HEK293 (cell line): ENCODE data around the gene FLNC.

ENCODE experiments used
- CTCF ChIA-PET: fragments of 350-600 bp; formaldehyde crosslinking; extraction: SDS; loops from one replicate; lab custom pipeline; 2021; ENCODE audit warnings: antibody characterized with exemption; lab: Yijun Ruan, JAX
- POLR2A ChIA-PET: fragments of 300-600 bp; formaldehyde crosslinking; extraction: SDS; loops from one replicate; lab custom pipeline; 2020; ENCODE audit warnings: antibody characterized with exemption, inconsistent platforms; lab: Yijun Ruan, JAX
- H3K27ac ChIP-seq: fragments of 200-500 bp; sonication (Bioruptor generic); 2 replicates; pipeline ENCODE4 v1.5.1; 2014; ENCODE audit warnings: low read depth, low read length, control low read depth, inconsistent platforms; ENCODE audit errors: extremely low read depth
- H3K36me3 ChIP-seq, 2 experiments: fragments of 200-500 bp in 1 of 2; sonication (Bioruptor generic) in 1 of 2; 1 replicate in 1 of 2; 2 replicates in 1 of 2; pipeline ENCODE4 v1.5.1; 2014 to 2017; ENCODE audit warnings: inconsistent platforms in 2 of 2, low read length in 2 of 2; ENCODE audit not compliant: control insufficient read depth in 2 of 2, insufficient read depth in 1 of 2
- H3K4me1 ChIP-seq: fragments of 200-500 bp; sonication (Bioruptor generic); 2 replicates; pipeline ENCODE4 v1.5.1; 2014; ENCODE audit warnings: mild to moderate bottlenecking, low read length, inconsistent platforms; ENCODE audit not compliant: control insufficient read depth, insufficient read depth
- H3K4me3 ChIP-seq: 2 replicates; pipeline ENCODE4 v1.5.1; 2011; ENCODE audit warnings: low read depth, mild to moderate bottlenecking, control low read depth, low read length, moderate library complexity
- H3K9me3 ChIP-seq: fragments of 200-500 bp; sonication (Bioruptor generic); 2 replicates; pipeline ENCODE4 v1.5.1; 2014; ENCODE audit warnings: low read depth, low read length, inconsistent platforms; ENCODE audit not compliant: control insufficient read depth, insufficient read depth
- KLF16 ChIP-seq: fragments of 450-650 bp; formaldehyde crosslinking; IDR thresholded peaks from 2 replicates; pipeline ENCODE4 v1.5.1; 2017; ENCODE audit warnings: missing biosample characterization, missing genetic modification characterization
- KLF9 ChIP-seq: fragments of 450-650 bp; formaldehyde crosslinking; IDR thresholded peaks from 2 replicates; pipeline ENCODE4 v1.5.1; 2016; ENCODE audit warnings: missing biosample characterization, missing genetic modification characterization, low read depth
- MEIS1 ChIP-seq: sonication (generic); formaldehyde crosslinking; IDR thresholded peaks from 2 replicates; pipeline ENCODE4 v1.8.1; 2022; ENCODE audit warnings: missing genetic modification reagents, mild to moderate bottlenecking, borderline replicate concordance
- ZFP41 ChIP-seq: fragments of 450-650 bp; formaldehyde crosslinking; IDR thresholded peaks from 2 replicates; pipeline ENCODE4 v1.5.1; 2016; ENCODE audit warnings: missing biosample characterization, missing genetic modification characterization, borderline replicate concordance
- ZNF175 ChIP-seq: fragments of 450-650 bp; formaldehyde crosslinking; IDR thresholded peaks from 2 replicates; pipeline ENCODE4 v1.5.1; 2016; ENCODE audit warnings: missing biosample characterization, missing genetic modification characterization
- ZNF292 ChIP-seq: fragments of 450-650 bp; formaldehyde crosslinking; IDR thresholded peaks from 2 replicates; pipeline ENCODE4 v1.5.1; 2016; ENCODE audit warnings: low read depth, missing biosample characterization, missing genetic modification characterization, borderline replicate concordance
- ZNF37A ChIP-seq: fragments of 450-650 bp; IDR thresholded peaks from 2 replicates; pipeline ENCODE4 v1.5.1; 2018; ENCODE audit warnings: missing biosample characterization, missing genetic modification characterization
- ZNF433 ChIP-seq: fragments of 450-650 bp; formaldehyde crosslinking; IDR thresholded peaks from 2 replicates; pipeline ENCODE4 v1.5.1; 2016; ENCODE audit warnings: missing biosample characterization, missing genetic modification characterization, low read depth
- TF ChIP-seq, protein P1 (sequence below): fragments of 450-650 bp; formaldehyde crosslinking; IDR thresholded peaks from 2 replicates; pipeline ENCODE4 v1.5.1; 2016; ENCODE audit warnings: missing biosample characterization, missing genetic modification characterization, borderline replicate concordance
- TF ChIP-seq, protein P2 (sequence below): fragments of 450-650 bp; IDR thresholded peaks from 2 replicates; pipeline ENCODE4 v1.5.1; 2018; ENCODE audit warnings: missing biosample characterization, missing genetic modification characterization
- TF ChIP-seq, protein P3 (sequence below): fragments of 450-650 bp; formaldehyde crosslinking; optimal IDR thresholded peaks from 2 replicates; pipeline ENCODE3; 2016; ENCODE audit warnings: missing biosample characterization, mild to moderate bottlenecking, missing genetic modification characterization

FLNC gene

DNA sequence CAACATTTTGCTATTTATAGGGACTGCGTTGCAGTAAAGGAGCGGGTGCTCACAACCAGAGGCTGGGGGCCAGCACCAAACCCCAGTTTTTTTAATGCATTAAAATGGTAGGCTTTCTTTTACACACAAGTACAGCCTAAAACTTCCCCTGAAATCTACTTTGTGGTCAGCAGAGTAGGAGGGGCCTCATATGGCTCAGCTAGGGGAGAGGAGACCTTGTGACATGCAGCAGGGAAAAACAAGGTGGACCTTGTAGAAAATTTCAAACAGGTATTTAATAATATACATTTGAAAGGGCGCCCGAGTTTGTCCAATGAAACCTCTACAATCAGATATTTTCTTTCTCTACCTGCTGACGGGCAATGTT, 37.0 kb upstream of the FLNC start:
- no peak for TF ChIP-seq MEIS1 (CRISPR knock-in tag)
- TF ChIP-seq, all 188 proteins: peak for 0
- peaks cover 2% of the 10 kb centered on the region; the same call in 1 of the 2 replicates for H3K4me1 ChIP-seq
- H3K9me3 ChIP-seq, result no peaks in the 10 kb centered on the region
- CTCF ChIA-PET, result no interaction called here
- POLR2A ChIA-PET, result no interaction called here
- no peak overlapping the region for H3K4me3 ChIP-seq
- no peak overlapping the region for H3K27ac ChIP-seq
- peaks cover 0 to 17% of the 10 kb centered on the region in 2 experiments; a peak in 2 of 3 replicates for H3K36me3 ChIP-seq

DNA sequence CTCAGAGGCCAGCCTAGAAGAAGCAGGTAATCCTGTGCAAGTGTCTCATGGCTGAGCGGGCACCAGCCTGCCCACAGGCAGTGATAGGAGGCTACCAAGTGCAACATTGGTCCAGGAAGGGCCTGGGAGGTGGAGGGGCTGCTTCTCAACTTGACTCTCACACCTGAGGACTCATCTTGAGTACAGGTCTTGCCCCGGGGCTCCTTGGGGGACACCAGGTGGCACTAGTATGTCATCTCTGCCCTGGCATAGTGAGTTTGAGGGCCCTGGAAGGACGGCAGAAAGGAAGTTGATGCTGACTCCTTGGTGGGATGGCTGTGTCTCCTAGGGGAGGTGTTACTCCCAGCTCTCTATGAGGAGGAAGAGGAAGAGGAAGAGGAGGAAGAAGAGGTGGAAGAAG, 36.2 kb upstream of the FLNC start:
- ChIA-PET CTCF (interaction anchor here (0.6 kb wide), 1 partner anchor 294 kb away, joined by 3 read pairs; no protein-coding TSS in a partner anchor), POLR2A (no interaction called here)
- peaks cover 0 to 17% of the 10 kb centered on the region in 2 experiments; a peak in 2 of 3 replicates for H3K36me3 ChIP-seq
- no peak overlapping the region for H3K4me3 ChIP-seq
- no peak overlapping the region for H3K27ac ChIP-seq
- H3K4me1 ChIP-seq, result peaks cover 2% of the 10 kb centered on the region; the same call in 1 of the 2 replicates
- no peaks in the 10 kb centered on the region for H3K9me3 ChIP-seq
- TF ChIP-seq, protein P1, sequence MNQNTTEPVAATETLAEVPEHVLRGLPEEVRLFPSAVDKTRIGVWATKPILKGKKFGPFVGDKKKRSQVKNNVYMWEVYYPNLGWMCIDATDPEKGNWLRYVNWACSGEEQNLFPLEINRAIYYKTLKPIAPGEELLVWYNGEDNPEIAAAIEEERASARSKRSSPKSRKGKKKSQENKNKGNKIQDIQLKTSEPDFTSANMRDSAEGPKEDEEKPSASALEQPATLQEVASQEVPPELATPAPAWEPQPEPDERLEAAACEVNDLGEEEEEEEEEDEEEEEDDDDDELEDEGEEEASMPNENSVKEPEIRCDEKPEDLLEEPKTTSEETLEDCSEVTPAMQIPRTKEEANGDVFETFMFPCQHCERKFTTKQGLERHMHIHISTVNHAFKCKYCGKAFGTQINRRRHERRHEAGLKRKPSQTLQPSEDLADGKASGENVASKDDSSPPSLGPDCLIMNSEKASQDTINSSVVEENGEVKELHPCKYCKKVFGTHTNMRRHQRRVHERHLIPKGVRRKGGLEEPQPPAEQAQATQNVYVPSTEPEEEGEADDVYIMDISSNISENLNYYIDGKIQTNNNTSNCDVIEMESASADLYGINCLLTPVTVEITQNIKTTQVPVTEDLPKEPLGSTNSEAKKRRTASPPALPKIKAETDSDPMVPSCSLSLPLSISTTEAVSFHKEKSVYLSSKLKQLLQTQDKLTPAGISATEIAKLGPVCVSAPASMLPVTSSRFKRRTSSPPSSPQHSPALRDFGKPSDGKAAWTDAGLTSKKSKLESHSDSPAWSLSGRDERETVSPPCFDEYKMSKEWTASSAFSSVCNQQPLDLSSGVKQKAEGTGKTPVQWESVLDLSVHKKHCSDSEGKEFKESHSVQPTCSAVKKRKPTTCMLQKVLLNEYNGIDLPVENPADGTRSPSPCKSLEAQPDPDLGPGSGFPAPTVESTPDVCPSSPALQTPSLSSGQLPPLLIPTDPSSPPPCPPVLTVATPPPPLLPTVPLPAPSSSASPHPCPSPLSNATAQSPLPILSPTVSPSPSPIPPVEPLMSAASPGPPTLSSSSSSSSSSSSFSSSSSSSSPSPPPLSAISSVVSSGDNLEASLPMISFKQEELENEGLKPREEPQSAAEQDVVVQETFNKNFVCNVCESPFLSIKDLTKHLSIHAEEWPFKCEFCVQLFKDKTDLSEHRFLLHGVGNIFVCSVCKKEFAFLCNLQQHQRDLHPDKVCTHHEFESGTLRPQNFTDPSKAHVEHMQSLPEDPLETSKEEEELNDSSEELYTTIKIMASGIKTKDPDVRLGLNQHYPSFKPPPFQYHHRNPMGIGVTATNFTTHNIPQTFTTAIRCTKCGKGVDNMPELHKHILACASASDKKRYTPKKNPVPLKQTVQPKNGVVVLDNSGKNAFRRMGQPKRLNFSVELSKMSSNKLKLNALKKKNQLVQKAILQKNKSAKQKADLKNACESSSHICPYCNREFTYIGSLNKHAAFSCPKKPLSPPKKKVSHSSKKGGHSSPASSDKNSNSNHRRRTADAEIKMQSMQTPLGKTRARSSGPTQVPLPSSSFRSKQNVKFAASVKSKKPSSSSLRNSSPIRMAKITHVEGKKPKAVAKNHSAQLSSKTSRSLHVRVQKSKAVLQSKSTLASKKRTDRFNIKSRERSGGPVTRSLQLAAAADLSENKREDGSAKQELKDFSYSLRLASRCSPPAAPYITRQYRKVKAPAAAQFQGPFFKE, result no peak
- TF ChIP-seq KLF16 (tag by site-specific recombination) (no peak), KLF9 (tag by site-specific recombination) (no peak), ZNF175 (tag by site-specific recombination) (no peak)
- TF ChIP-seq, protein P2, sequence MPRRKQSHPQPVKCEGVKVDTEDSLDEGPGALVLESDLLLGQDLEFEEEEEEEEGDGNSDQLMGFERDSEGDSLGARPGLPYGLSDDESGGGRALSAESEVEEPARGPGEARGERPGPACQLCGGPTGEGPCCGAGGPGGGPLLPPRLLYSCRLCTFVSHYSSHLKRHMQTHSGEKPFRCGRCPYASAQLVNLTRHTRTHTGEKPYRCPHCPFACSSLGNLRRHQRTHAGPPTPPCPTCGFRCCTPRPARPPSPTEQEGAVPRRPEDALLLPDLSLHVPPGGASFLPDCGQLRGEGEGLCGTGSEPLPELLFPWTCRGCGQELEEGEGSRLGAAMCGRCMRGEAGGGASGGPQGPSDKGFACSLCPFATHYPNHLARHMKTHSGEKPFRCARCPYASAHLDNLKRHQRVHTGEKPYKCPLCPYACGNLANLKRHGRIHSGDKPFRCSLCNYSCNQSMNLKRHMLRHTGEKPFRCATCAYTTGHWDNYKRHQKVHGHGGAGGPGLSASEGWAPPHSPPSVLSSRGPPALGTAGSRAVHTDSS, result peak; percentile 88

DNA sequence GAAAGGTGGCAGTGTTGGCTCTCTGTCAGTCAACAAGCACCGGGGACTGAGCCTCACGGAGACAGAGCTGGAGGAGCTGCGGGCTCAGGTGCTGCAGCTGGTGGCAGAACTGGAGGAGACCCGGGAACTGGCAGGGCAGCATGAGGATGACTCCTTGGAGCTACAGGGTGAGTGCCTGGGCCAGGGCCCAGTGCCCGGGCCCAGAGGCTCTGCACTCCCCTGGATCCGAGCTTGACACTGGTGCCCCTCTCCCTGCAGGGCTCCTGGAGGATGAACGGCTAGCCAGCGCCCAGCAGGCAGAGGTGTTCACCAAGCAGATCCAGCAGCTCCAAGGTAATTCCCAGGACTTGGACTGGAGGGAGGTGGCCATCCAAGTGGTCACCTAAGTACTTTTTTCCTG, 35.8 kb upstream of the FLNC start:
- CTCF ChIA-PET, result interaction anchor here (0.6 kb wide), 1 partner anchor 294 kb away, joined by 3 read pairs; no protein-coding TSS in a partner anchor
- POLR2A ChIA-PET, result no interaction called here
- Histone ChIP-seq H3K27ac (no peak overlapping the region), H3K36me3 (peaks cover 0 to 17% of the 10 kb centered on the region in 2 experiments; a peak in 2 of 3 replicates), H3K4me1 (peaks cover 2% of the 10 kb centered on the region; the same call in 1 of the 2 replicates), H3K4me3 (no peak overlapping the region), H3K9me3 (no peaks in the 10 kb centered on the region)
- no peak for TF ChIP-seq ZNF37A (tag by site-specific recombination)
- no peak for TF ChIP-seq ZNF433 (tag by site-specific recombination)

DNA sequence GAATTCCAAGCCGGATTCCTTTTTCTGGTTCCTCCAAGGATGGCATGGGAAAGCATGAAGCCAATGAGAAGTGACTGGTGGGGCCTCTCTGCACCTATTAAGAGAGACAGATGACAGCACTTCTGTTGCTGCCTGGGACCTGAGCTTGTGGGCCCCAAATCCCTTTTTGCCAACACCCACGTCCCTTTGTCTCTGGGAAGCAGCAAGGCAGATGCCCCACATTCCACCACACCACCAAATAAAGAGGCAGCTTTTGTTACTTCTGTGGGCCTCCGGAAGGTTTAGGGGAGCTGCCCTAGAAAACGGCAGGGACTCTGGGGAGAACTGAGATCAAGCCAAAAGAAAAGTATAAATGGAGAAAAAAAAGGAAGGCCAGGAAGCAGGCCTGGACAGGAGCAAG, 35.1 kb upstream of the FLNC start:
- H3K4me3 ChIP-seq, result no peak overlapping the region
- H3K9me3 ChIP-seq, result no peaks in the 10 kb centered on the region
- POLR2A ChIA-PET, result no interaction called here
- TF ChIP-seq ZNF292 (tag by site-specific recombination) (no peak), ZFP41 (tag by site-specific recombination) (no peak)
- TF ChIP-seq, protein P3, sequence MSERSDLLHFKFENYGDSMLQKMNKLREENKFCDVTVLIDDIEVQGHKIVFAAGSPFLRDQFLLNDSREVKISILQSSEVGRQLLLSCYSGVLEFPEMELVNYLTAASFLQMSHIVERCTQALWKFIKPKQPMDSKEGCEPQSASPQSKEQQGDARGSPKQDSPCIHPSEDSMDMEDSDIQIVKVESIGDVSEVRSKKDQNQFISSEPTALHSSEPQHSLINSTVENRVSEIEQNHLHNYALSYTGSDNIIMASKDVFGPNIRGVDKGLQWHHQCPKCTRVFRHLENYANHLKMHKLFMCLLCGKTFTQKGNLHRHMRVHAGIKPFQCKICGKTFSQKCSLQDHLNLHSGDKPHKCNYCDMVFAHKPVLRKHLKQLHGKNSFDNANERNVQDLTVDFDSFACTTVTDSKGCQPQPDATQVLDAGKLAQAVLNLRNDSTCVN (tag by site-specific recombination), result no peak
- TF ChIP-seq, all 188 proteins: peak for 0
- CTCF ChIA-PET, result no interaction called here
- no peak overlapping the region for H3K27ac ChIP-seq
- H3K36me3 ChIP-seq, result peaks cover 0 to 17% of the 10 kb centered on the region in 2 experiments; a peak in 2 of 3 replicates
- H3K4me1 ChIP-seq, result peaks cover 2% of the 10 kb centered on the region; the same call in 1 of the 2 replicates
